Memory B cell (primary cell): ENCODE data around the gene PTH2R.
"Not testable (repeated sequence)": the region's sequence is repeated elsewhere in the genome, so short reads cannot be mapped to it uniquely, and the experiment has no call there.

Source experiments
- ATAC-seq: fragments of 150-1000 bp; cut with Tn5 transposase; 2 replicates; pipeline ENCODE4 v1.10.0; 2021; ENCODE audit warnings: low read depth, mild to moderate bottlenecking, moderate library complexity
- DNase-seq, 2 donors: peaks; one replicate each; pipeline ENCODE4 v3.0.0; 2022; ENCODE audit warnings: low spot score in 2 of 2
- H3K27ac Mint-ChIP-seq: one replicate; pipeline ENCODE4 v1.8.0; 2022; ENCODE audit warnings: mild to moderate bottlenecking, moderate library complexity, mixed read lengths
- H3K27me3 Mint-ChIP-seq: one replicate; pipeline ENCODE4 v1.8.0; 2022; ENCODE audit warnings: mixed read lengths
- H3K36me3 Mint-ChIP-seq: one replicate; pipeline ENCODE4 v1.8.0; 2022; ENCODE audit warnings: mild to moderate bottlenecking, mixed read lengths
- H3K4me1 Mint-ChIP-seq: one replicate; pipeline ENCODE4 v1.8.0; 2022; ENCODE audit warnings: mixed read lengths
- H3K4me3 Mint-ChIP-seq: one replicate; pipeline ENCODE4 v1.8.0; 2022; ENCODE audit warnings: mild to moderate bottlenecking, moderate library complexity, mixed read lengths
- H3K9me3 Mint-ChIP-seq: one replicate; pipeline ENCODE4 v1.8.0; 2022; ENCODE audit warnings: mixed read lengths

PTH2R gene

GRCh38 chr2:208373460-208374089 is 33.0 kb upstream of the PTH2R start:
- Mint-ChIP-seq H3K4me3 (no peak overlapping the region), H3K4me1 (no peaks in the 10 kb centered on the region), H3K27ac (no peak overlapping the region), H3K9me3 (no peaks in the 10 kb centered on the region), H3K27me3 (peaks cover 3% of the 10 kb centered on the region), H3K36me3 (no peaks in the 10 kb centered on the region)
- DNase-seq (no peak), ATAC-seq (no peak)

DNA sequence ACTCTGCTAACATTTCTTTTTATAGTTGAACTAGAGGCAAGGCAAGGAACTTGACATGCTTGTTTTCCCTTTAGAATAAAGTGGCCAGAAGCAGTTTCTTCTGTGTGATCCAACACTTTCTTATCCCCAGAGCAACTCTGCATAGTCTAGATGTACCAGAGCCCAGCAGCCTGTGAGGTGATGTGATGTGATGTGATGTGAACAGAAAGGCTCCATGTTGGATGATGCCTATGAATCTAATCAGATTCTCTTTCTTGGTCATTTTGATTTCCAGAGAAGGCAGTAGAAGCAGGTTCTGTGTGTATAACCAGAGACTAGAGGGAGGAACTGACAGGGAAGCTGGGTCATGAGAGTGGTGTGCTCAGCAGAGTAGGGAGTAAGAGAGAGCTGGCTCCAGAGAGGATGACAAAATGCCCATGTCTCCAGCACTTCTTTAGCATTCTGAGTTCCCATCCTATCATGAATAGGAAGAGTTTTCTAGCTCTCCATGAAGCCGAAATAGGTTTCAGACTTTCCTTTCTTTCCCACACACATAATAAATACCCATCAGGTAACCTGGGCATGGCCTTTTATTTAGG is 31.0 kb upstream of the PTH2R start:
- no peaks in the 10 kb centered on the region for H3K36me3 Mint-ChIP-seq
- DNase-seq (no peak), ATAC-seq (no peak)
- H3K27ac Mint-ChIP-seq = no peak overlapping the region
- H3K4me3 Mint-ChIP-seq = no peak overlapping the region
- peaks cover 7% of the 10 kb centered on the region for H3K27me3 Mint-ChIP-seq
- H3K4me1 Mint-ChIP-seq = no peaks in the 10 kb centered on the region
- H3K9me3 Mint-ChIP-seq = no peaks in the 10 kb centered on the region

DNA sequence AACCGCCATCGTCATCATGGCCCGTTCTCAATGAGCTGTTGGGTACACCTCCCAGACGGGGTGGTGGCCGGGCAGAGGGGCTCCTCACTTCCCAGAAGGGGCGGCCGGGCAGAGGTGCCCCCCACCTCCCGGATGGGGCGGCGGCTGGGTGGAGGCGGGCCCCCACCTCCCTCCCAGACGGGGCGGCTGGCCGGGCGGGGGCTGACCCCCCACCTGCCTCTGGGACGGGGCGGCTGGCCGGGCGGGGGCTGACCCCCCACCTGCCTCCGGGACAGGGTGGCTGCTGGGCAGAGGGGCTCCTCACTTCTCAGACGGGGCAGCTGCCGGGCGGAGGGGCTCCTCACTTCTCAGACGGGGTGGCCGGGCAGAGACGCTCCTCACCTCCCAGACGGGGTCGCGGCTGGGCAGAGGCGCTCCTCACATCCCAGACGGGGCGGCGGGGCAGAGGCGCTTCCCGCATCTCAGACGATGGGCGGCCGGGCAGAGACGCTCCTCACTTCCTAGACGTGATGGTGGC is 29.2 kb upstream of the PTH2R start:
- DNase-seq, H3K27ac Mint-ChIP-seq, ATAC-seq, H3K9me3 Mint-ChIP-seq, H3K36me3 Mint-ChIP-seq, H3K4me3 Mint-ChIP-seq, H3K4me1 Mint-ChIP-seq: not testable (repeated sequence)
- H3K27me3 Mint-ChIP-seq = peaks cover 11% of the 10 kb centered on the region

GRCh38 chr2:208379192-208379591 is 27.4 kb upstream of the PTH2R start:
- Mint-ChIP-seq H3K27me3 (peaks cover 18% of the 10 kb centered on the region), H3K36me3 (no peaks in the 10 kb centered on the region), H3K27ac (no peak overlapping the region), H3K9me3 (no peaks in the 10 kb centered on the region), H3K4me1 (no peaks in the 10 kb centered on the region), H3K4me3 (no peak overlapping the region)
- DNase-seq (no peak), ATAC-seq (no peak)

DNA sequence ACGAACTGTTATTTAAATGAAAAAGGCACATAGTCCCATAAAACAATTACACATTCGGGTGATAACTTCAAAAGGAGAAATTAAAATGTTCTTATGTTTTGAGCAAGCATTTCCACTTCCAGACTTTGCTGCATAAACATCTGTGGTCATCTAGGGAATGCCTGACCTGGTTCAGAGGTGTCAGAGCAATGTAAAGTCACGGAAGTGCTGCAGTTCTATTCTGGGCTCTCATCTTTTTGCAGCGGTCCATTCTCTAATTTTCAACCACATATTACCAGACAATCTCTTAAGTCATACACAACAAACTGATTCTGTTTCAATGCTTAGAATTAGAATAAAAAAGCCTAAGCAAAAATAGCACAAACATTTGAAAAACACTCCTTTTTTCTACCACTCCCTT is 22.0 kb upstream of the PTH2R start:
- no peaks in the 10 kb centered on the region for H3K36me3 Mint-ChIP-seq
- H3K9me3 Mint-ChIP-seq = peaks cover 1% of the 10 kb centered on the region
- DNase-seq (no peak), ATAC-seq (no peak)
- H3K27me3 Mint-ChIP-seq = peaks cover 27% of the 10 kb centered on the region
- no peak overlapping the region for H3K4me3 Mint-ChIP-seq
- no peaks in the 10 kb centered on the region for H3K4me1 Mint-ChIP-seq
- no peak overlapping the region for H3K27ac Mint-ChIP-seq

- H3K4me1 Mint-ChIP-seq = no peaks in the 10 kb centered on the region
- H3K36me3 Mint-ChIP-seq = no peaks in the 10 kb centered on the region
- H3K27ac Mint-ChIP-seq = no peak overlapping the region
- ATAC-seq = no peak
- H3K27me3 Mint-ChIP-seq = peaks cover 22% of the 10 kb centered on the region
- no peak overlapping the region for H3K4me3 Mint-ChIP-seq
- DNase-seq = no peak
- peaks cover 1% of the 10 kb centered on the region for H3K9me3 Mint-ChIP-seq
These were observed 20.1 kb upstream of the PTH2R start for GRCh38 chr2:208386541-208386940.

DNA sequence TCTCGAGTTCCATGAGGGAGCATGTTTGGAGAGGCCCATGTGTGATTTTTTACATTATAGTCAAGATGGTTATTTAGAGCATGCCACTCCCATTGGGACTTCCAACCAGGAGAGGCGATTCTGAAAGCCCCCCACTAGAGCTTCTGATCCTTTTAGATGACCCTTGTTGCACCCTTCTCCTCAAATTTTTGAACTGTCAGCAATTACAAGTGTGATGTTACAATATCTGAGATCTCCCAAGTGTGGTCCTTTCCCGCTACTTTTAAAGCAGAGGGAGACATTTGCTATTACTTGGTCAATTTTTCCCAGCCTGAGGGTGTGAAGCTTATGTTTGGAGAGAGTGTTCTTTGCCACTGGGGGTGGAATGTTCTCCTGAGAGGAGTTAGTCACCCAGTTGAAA is 16.7 kb upstream of the PTH2R start:
- peaks cover 7% of the 10 kb centered on the region for H3K9me3 Mint-ChIP-seq
- no peaks in the 10 kb centered on the region for H3K36me3 Mint-ChIP-seq
- DNase-seq (no peak), ATAC-seq (no peak)
- H3K27me3 Mint-ChIP-seq = peaks cover 10% of the 10 kb centered on the region
- H3K4me3 Mint-ChIP-seq = no peak overlapping the region
- no peak overlapping the region for H3K27ac Mint-ChIP-seq
- H3K4me1 Mint-ChIP-seq = no peaks in the 10 kb centered on the region

GRCh38 chr2:208392300-208392699 is 14.3 kb upstream of the PTH2R start:
- Mint-ChIP-seq H3K27ac (no peak overlapping the region), H3K27me3 (peaks cover 5% of the 10 kb centered on the region), H3K9me3 (peaks cover 8% of the 10 kb centered on the region), H3K4me3 (no peak overlapping the region), H3K36me3 (no peaks in the 10 kb centered on the region), H3K4me1 (no peaks in the 10 kb centered on the region)
- no peak for DNase-seq
- ATAC-seq = no peak

GRCh38 chr2:208396796-208397195 is 9.8 kb upstream of the PTH2R start:
- H3K9me3 Mint-ChIP-seq, ATAC-seq, H3K4me1 Mint-ChIP-seq: not testable (repeated sequence)

DNA sequence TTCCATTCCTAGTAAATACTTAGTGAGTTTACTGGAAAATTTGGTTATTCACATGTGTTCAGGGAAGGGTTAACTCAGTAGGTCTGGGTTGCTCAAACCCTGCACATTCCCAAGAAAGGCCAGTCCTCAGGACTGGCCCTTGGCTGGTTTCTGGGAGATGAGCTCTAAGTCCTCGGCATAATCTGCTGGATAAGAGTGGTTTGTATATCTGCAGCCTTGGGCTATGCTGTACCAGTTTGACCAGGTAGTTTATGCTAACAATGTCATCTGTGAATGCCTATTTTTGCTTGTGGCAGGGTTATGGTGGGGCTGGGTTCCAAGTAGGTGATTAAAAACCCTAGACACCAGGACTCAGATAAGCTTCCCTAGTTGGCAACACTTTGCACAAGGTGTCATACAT is 7.4 kb upstream of the PTH2R start:
- Mint-ChIP-seq H3K4me1 (no peaks in the 10 kb centered on the region), H3K27me3 (peaks cover 19% of the 10 kb centered on the region), H3K27ac (no peak overlapping the region), H3K9me3 (peaks cover 3% of the 10 kb centered on the region), H3K4me3 (no peak overlapping the region), H3K36me3 (no peaks in the 10 kb centered on the region)
- DNase-seq = no peak
- no peak for ATAC-seq

More at GRCh38 chr2:208396796-208397195, 9.8 kb upstream of the PTH2R start:
- not testable (repeated sequence) for H3K27ac Mint-ChIP-seq, H3K27me3 Mint-ChIP-seq, H3K4me3 Mint-ChIP-seq, H3K36me3 Mint-ChIP-seq, DNase-seq

GRCh38 chr2:208407667-208408066 is 1.1 kb downstream of the PTH2R start:
- no peaks in the 10 kb centered on the region for H3K36me3 Mint-ChIP-seq
- ATAC-seq (no peak), DNase-seq (no peak)
- H3K4me1 Mint-ChIP-seq = peaks cover 5% of the 10 kb centered on the region
- H3K4me3 Mint-ChIP-seq = no peak overlapping the region
- H3K9me3 Mint-ChIP-seq = no peaks in the 10 kb centered on the region
- no peak overlapping the region for H3K27ac Mint-ChIP-seq
- H3K27me3 Mint-ChIP-seq = peaks cover 23% of the 10 kb centered on the region

GRCh38 chr2:208413931-208414330 is 7.3 kb downstream of the PTH2R start:
- no peaks in the 10 kb centered on the region for H3K36me3 Mint-ChIP-seq
- H3K27me3 Mint-ChIP-seq = peaks cover 12% of the 10 kb centered on the region
- no peak for ATAC-seq
- no peak overlapping the region for H3K27ac Mint-ChIP-seq
- H3K4me1 Mint-ChIP-seq = no peaks in the 10 kb centered on the region
- H3K9me3 Mint-ChIP-seq = peaks cover 1% of the 10 kb centered on the region
- DNase-seq = no peak
- H3K4me3 Mint-ChIP-seq = no peak overlapping the region

GRCh38 chr2:208415255-208415654 is 8.7 kb downstream of the PTH2R start:
- peaks cover 9% of the 10 kb centered on the region for H3K27me3 Mint-ChIP-seq
- H3K4me1 Mint-ChIP-seq = no peaks in the 10 kb centered on the region
- ATAC-seq = no peak
- no peak overlapping the region for H3K27ac Mint-ChIP-seq
- no peaks in the 10 kb centered on the region for H3K36me3 Mint-ChIP-seq
- H3K4me3 Mint-ChIP-seq = no peak overlapping the region
- H3K9me3 Mint-ChIP-seq = peaks cover 1% of the 10 kb centered on the region
- DNase-seq = no peak

- H3K27ac Mint-ChIP-seq = no peak overlapping the region
- no peak for DNase-seq
- H3K36me3 Mint-ChIP-seq = no peaks in the 10 kb centered on the region
- no peak overlapping the region for H3K4me3 Mint-ChIP-seq
- ATAC-seq = no peak
- H3K27me3 Mint-ChIP-seq = peaks cover 7% of the 10 kb centered on the region
- H3K9me3 Mint-ChIP-seq = peaks cover 2% of the 10 kb centered on the region
- H3K4me1 Mint-ChIP-seq = no peaks in the 10 kb centered on the region
These were observed 9.3 kb downstream of the PTH2R start for GRCh38 chr2:208415897-208416296.
